Measurements from ENCODE around the gene PTCH2.

Gene PTCH2, protein sequence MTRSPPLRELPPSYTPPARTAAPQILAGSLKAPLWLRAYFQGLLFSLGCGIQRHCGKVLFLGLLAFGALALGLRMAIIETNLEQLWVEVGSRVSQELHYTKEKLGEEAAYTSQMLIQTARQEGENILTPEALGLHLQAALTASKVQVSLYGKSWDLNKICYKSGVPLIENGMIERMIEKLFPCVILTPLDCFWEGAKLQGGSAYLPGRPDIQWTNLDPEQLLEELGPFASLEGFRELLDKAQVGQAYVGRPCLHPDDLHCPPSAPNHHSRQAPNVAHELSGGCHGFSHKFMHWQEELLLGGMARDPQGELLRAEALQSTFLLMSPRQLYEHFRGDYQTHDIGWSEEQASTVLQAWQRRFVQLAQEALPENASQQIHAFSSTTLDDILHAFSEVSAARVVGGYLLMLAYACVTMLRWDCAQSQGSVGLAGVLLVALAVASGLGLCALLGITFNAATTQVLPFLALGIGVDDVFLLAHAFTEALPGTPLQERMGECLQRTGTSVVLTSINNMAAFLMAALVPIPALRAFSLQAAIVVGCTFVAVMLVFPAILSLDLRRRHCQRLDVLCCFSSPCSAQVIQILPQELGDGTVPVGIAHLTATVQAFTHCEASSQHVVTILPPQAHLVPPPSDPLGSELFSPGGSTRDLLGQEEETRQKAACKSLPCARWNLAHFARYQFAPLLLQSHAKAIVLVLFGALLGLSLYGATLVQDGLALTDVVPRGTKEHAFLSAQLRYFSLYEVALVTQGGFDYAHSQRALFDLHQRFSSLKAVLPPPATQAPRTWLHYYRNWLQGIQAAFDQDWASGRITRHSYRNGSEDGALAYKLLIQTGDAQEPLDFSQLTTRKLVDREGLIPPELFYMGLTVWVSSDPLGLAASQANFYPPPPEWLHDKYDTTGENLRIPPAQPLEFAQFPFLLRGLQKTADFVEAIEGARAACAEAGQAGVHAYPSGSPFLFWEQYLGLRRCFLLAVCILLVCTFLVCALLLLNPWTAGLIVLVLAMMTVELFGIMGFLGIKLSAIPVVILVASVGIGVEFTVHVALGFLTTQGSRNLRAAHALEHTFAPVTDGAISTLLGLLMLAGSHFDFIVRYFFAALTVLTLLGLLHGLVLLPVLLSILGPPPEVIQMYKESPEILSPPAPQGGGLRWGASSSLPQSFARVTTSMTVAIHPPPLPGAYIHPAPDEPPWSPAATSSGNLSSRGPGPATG

DNA sequence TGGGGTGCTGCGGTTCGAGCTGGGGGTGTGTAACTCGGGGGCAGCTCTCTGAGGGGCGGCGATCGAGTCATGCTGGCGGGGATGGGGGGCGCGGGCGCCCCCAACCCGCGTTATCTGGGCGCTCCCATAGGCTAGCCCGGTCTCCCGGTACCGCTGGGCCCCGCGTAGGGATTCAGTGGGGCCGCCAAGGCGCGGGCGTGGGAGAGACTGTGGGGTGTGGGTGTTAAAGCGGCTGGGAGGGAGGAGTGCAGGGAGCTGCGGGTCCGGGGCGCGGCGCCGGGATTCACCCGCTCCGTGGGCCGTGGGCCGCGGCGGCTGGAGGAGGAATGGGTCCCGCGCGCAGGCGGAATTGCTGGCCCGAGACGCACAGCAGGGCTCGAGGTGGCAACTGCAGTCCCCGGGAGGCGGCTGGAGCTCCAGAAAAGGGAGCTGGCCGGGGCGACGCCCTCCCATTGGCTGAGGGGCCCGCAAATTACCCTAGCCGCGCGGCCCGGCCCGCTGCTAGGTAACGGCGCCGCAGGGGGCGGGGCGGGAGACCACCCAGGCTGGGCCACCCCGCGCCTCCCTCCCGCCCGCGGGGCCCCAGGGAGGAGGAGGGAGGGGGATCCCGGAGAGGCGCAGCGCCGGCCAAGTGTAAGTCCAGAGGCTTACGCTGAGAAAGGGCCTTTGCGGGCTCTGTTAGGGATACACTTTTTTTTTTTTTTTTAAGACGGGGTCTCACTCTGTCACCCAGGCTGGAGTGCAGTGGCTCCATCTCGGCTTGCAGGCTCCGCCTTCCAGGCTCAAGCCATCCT is at the start of gene PTCH2:
Gene PTCH2 (minus strand): TSS at position 392 of the 794 bp plus-strand sequence. CDS start 321 bp downstream, at position 71.
- no peak for TF ChIP-seq POLR2A (IDR thresholded peaks at IDR 0.05; ENCODE audit: low read depth, low read length)
- DNase-seq (ENCODE audit: insufficient read length, low spot score) (no peak), FAIRE-seq (no peak)

DNA sequence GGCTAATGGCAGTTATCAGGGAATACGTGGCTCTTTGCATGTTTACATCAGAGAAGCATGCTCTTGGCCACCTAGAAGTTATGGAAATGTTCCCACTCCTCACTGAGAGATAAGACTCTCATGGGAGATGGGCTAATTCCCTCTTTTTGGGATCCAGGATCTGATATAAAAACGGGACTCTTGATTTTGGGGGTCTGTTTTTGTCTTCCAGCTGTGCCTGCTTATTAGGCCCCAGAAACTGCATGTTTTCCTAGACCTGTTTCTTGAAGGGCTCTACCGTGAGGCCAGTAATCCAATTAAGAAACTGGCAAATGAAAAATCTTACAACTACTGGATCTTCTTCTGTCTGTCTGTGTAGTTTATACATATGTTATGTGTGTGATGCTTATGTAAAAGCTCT is 47.0 kb upstream of the PTCH2 start:
- FAIRE-seq, result no peak
- DNase-seq (ENCODE audit: insufficient read length, low spot score), result no peak
- TF ChIP-seq POLR2A (IDR thresholded peaks at IDR 0.05; ENCODE audit: low read depth, low read length), result no peak

DNA sequence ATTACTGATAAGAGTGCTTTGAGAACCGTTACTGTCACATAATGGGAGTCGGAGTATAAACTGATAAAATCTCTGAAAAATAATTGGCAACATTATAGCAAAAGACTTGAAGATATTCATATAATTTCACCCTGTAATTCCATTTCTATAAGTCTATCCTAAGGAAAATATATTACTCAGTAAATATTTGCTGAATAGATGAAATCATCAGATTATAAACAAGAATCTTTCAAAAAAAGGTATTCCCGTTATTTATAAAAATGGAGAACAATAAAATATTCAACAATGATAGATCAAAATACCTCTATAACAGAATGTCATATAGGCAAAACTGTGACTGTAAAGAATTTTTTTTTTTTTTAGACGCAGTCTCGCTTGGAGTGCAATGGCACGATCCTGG is 42.4 kb upstream of the PTCH2 start:
- no peak for FAIRE-seq
- TF ChIP-seq POLR2A (IDR thresholded peaks at IDR 0.05; ENCODE audit: low read depth, low read length), result no peak
- DNase-seq (ENCODE audit: insufficient read length, low spot score), result no peak

DNA sequence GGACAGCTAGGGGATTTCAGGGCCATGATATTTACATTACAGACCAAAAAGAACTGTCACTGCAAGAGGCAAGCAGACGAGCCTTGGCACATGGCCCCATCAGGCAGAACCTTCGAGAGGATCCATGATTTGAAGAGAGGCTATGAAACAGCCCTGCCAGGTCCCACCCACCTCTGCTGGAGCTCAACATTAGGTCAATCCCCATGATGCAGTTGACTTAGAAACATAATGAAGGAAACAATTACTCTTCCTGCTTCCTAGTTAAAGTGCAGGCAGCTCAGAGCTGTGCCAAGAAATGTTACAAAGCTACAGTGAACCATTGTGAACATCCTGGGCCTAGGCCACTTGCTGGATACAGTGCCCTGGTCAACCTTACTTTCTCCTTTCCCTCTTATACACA is 41.7 kb upstream of the PTCH2 start:
- no peak for FAIRE-seq
- no peak for DNase-seq (ENCODE audit: insufficient read length, low spot score)
- TF ChIP-seq POLR2A (IDR thresholded peaks at IDR 0.05; ENCODE audit: low read depth, low read length), result no peak

DNA sequence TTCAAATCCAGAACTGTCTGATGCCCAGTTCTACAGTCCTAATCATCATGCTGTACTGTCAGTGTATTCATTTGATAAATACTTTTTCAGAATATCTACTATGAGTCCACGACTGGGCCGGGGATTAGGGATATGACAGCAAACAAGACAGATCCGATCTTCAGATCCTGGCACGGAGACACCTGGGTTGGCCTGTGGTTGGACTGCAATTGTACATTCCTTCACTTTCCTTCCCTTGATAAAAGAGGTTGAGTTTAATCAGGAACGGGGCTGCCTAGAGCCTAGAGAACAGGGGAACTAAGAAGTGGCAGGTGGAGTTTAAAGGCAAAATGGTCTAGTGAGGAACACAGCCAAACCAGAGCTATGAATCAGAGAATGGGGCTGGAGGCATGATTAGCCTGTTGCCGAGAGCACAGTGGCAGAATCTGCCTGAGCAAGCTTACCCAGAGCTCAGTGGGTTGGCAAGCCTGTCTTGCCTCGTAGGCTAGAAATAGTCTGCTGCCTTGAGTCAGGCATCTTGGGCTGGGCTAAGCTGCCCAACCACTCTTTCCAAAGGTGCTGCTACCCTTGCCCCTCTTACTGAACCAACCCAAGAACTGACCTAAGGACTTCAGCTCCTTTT is 38.1 kb upstream of the PTCH2 start:
- peak; percentile 51 for DNase-seq (ENCODE audit: insufficient read length, low spot score)
- TF ChIP-seq POLR2A (IDR thresholded peaks at IDR 0.05; ENCODE audit: low read depth, low read length), result no peak
- peak; percentile 36 for FAIRE-seq

DNA sequence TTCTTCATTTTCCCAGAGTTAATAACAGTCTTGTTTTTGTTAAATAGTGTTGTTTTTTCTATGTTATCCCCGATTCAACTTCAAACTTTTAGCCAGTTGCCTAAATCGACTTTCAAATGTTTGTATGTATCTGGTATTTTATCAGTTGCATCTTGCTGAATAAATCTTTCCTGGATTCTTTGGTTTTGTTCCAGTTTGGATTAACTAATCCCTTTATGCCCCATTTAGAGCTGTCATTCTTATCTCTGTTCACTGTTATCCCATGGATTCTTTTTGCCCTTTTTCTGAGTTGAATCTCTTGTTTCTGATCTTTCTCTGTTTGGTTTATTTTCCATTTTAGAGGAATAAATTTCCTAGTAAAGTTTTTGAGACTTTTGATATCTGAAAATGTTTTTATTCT is 31.1 kb upstream of the PTCH2 start:
- DNase-seq (ENCODE audit: insufficient read length, low spot score) (no peak), FAIRE-seq (no peak)
- no peak for TF ChIP-seq POLR2A (IDR thresholded peaks at IDR 0.05; ENCODE audit: low read depth, low read length)

DNA sequence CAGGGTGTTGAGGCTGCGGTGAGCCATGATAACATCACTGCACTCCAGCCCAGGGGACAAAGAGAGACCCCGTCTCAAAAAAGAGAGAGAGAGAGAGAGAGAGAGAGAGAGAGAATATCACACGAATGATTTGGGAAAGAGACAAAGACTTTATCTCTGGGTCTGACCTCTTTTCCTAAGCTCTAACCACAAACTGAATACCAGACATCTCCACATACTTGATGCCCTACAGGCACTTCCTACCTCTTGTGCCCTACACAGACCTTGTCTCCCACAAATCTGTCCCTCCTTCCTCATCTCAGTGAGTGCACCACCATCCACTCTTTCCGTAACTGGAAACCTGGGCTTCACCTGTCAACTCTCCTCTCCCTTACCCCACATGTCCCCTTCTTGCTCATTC is 27.0 kb upstream of the PTCH2 start:
- no peak for TF ChIP-seq POLR2A (IDR thresholded peaks at IDR 0.05; ENCODE audit: low read depth, low read length)
- DNase-seq (ENCODE audit: insufficient read length, low spot score), result no peak
- no peak for FAIRE-seq

DNA sequence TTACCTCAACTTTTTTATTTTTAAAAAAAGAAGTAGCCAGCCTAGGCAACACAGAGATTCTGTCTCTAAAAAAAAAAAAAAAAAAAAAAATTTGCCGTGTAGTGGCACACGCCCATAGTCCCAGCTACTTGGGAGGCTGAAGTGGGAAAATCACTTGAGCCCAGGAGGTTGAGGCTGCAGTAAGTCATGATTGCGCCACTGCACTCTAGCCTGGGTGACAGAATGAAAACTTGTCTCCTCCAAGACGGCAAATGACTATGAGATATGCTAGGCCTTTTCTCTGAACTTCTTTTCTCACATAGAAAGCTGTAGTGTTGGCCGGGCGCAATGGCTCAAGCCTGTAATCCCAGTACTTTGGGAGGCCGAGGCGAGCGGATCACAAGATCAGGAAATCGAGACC is 24.7 kb upstream of the PTCH2 start:
- FAIRE-seq (no peak), DNase-seq (ENCODE audit: insufficient read length, low spot score) (no peak)
- no peak for TF ChIP-seq POLR2A (IDR thresholded peaks at IDR 0.05; ENCODE audit: low read depth, low read length)

DNA sequence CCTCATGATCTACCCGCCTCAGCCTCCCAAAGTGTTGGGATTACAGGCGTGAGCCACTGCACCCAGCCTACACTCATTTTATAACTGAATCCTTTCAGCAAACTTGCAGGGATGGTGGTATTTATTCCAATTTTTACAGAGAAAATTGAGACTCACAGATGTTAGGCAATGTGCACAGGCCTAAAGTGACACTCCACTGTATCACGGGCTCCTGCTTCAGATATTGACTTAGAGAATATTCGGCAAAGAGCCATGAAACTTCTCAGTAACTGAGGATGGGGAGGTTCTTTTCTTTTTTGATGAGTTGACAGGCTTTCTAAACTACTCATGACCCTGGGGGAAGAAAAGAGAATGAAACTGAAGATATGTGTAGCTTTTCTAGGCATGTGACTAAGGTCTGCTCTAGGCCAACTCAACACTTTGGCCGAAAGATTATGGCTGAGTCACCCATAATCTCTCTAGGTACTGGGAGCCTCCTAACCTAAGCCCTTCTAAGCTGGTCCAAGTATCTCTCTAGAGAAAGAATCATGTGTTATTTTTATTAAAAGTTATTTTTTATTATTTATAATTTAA is 19.9 kb upstream of the PTCH2 start:
- FAIRE-seq, result no peak
- TF ChIP-seq POLR2A (IDR thresholded peaks at IDR 0.05; ENCODE audit: low read depth, low read length), result no peak
- no peak for DNase-seq (ENCODE audit: insufficient read length, low spot score)

DNA sequence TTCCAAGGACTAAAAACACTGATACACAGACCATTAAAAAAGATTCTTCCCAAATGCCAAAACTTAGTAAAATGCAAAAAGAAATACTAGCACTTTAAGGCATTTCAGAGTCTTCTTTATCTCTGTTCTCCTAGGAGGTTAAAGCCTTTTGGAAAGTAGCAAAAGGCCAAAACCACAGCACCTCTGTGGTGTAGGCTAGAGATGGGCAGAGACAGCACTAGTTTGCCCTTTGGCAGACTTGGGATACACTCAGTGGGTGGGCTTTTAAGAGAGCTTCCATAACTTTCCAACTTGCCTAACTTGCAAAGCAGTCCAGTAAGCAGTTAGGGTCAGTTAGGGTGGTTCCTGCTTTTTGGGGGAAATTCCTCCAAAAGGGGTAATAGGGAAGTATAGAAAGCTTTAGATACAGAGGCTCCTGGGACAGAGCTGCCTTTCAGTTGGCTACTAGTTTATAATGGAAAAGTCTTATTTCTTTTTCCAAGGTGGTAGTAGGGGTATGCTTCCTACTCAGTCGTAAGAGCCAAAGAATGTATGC is 17.9 kb upstream of the PTCH2 start:
- DNase-seq (ENCODE audit: insufficient read length, low spot score) (no peak), FAIRE-seq (no peak)
- TF ChIP-seq POLR2A (IDR thresholded peaks at IDR 0.05; ENCODE audit: low read depth, low read length), result no peak

DNA sequence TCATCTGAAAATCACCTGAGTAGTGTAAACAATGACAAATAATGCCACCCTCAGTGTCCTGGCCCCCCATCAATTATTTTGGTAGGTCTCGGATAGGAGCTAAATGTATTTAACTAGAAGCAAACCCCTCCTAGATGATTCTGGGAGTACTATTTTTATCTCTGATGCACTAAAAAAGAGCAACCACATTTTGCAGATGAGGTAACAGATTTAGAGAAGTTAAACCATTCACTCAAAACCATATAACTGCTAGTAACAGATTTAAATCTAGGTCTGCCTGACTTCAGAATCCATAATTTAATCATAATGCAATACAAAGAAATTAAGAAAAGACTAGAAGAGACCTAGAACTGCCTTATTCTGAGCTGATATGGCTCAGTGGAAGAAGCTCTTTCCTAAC is 17.3 kb upstream of the PTCH2 start:
- DNase-seq (ENCODE audit: insufficient read length, low spot score), result no peak
- no peak for FAIRE-seq
- no peak for TF ChIP-seq POLR2A (IDR thresholded peaks at IDR 0.05; ENCODE audit: low read depth, low read length)

DNA sequence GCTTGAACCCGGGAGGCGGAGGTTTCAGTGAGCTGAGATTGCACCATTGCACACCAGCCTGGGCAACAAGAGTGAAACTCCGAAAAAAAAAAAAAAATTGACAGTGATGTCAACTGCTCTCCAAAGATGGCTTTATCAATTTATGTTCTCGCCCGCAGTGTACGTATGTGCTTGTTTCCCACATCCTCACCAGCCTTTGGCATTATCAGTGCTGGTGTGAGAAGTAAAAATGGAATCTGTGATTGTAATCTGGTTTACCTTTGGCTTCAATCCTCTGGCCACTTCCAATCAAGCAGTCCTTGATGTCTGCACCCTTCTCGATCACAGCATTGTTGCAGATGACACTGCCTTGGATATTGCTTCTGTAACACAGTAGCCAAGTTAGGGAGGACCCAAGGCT is 14.4 kb upstream of the PTCH2 start:
- no peak for TF ChIP-seq POLR2A (IDR thresholded peaks at IDR 0.05; ENCODE audit: low read depth, low read length)
- no peak for FAIRE-seq
- DNase-seq (ENCODE audit: insufficient read length, low spot score), result no peak

Measured in H54 (cell line).